Glutamatergic neuron (in vitro differentiated cells): Measurements from ENCODE around the gene MIEF1. TPM values are rescaled to one million over a fixed set of nuclear protein-coding genes. Genes with fewer than 3 reads are reported as not detected.
"Not testable (repeated sequence)": the region's sequence is repeated elsewhere in the genome, so short reads cannot be mapped to it uniquely, and the experiment has no call there.

Experiments
- DNase-seq: peaks from one replicate; pipeline ENCODE4 v3.0.0; 2022
- H3K27ac Mint-ChIP-seq: one replicate; pipeline ENCODE4 v1.8.0; 2020; ENCODE audit warnings: mild to moderate bottlenecking, mixed read lengths, inconsistent platforms; ENCODE audit not compliant: unreplicated experiment
- H3K27me3 Mint-ChIP-seq: one replicate; pipeline ENCODE4 v1.8.0; 2020; ENCODE audit warnings: mild to moderate bottlenecking, moderate library complexity, mixed read lengths, inconsistent platforms; ENCODE audit not compliant: unreplicated experiment
- H3K36me3 Mint-ChIP-seq: one replicate; pipeline ENCODE4 v1.8.0; 2020; ENCODE audit warnings: mild to moderate bottlenecking, mixed read lengths, inconsistent platforms; ENCODE audit not compliant: unreplicated experiment
- H3K4me1 Mint-ChIP-seq: one replicate; pipeline ENCODE4 v1.8.0; 2020; ENCODE audit warnings: mild to moderate bottlenecking, low read depth, mixed read lengths, inconsistent platforms; ENCODE audit not compliant: unreplicated experiment
- H3K4me3 Mint-ChIP-seq: one replicate; pipeline ENCODE4 v1.8.0; 2020; ENCODE audit warnings: mild to moderate bottlenecking, mixed read lengths, inconsistent platforms; ENCODE audit not compliant: unreplicated experiment
- H3K9me3 Mint-ChIP-seq: one replicate; pipeline ENCODE4 v1.8.0; 2020; ENCODE audit warnings: mild to moderate bottlenecking, moderate library complexity, mixed read lengths, inconsistent platforms; ENCODE audit not compliant: unreplicated experiment
- CTCF ChIP-seq: fragments of 200-600 bp; sonication (generic); IDR thresholded peaks from one replicate; pipeline ENCODE4 v1.5.0; 2021; ENCODE audit not compliant: partially characterized antibody, unreplicated experiment
- total RNA-seq: library from RNA; stranded (reverse); fragmentation: NEBNext Ultra II Directional; extraction: Animal tissue kit (Norgen Biotek cat#: 25700); gene quantifications from one replicate; pipeline ENCODE4 v1.2.1, GENCODE V29; 2021; ENCODE audit not compliant: unreplicated experiment

Gene MIEF1
- total RNA-seq, 1 donor from 2014 or later, result 40.0 TPM

DNA sequence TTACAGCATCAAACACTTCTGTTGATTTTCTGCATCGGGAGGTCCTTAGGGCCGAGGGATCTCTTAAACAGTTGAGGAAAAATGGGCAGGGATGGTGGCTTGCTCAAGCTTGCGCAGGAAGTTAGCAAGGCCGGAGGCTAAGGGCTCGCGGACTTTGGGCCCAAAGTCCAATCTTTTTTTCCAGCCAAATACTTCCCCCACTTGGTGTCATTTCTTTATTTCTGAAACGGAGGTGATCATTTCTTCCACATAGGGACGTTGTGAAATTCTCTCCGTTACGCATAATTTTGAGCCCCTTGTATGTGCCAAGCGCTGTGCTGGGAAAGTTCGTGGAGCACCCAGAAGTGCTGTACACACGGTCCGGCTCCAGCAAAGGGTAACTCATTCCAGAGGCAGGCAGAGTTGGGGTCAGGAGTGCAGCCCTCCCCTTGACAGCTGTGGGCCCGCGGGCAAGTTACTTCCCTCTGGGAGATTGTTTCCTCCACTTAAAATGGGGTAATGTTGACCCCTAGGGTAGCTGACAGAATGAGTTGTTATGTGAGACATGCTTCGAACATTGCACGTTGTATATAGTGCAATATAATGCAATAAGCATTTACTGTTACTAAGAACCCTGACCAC is 809 bp downstream of the MIEF1 start:
- Mint-ChIP-seq H3K4me3 (peak overlapping the region; percentile 90), H3K36me3 (peaks cover 8% of the 10 kb centered on the region), H3K9me3 (peaks cover 5% of the 10 kb centered on the region), H3K4me1 (peaks cover 7% of the 10 kb centered on the region), H3K27ac (no peak overlapping the region), H3K27me3 (peaks cover 7% of the 10 kb centered on the region)
- DNase-seq, result no peak
- no peak for TF ChIP-seq CTCF

DNA sequence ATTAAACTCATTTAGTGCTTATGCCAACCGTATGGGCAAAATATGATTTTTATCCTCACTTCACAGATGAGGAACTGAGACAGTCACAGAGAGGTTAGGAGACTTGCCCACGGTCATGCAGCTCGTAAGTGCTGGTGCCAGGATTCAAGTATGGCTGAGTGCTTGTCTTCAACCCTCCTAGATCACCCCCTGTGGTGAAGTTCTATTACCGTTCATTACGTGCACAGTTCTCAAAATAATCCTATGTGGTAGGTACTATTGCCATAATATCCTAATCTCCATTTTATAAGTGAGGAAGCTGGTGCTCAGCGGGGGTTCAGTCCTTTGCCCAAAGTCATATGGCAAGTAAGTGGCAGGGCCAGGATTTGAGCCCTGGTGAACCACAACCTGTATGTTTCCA is 1.5 kb downstream of the MIEF1 start:
- DNase-seq, result no peak
- Mint-ChIP-seq H3K27me3 (peaks cover 9% of the 10 kb centered on the region), H3K4me3 (peak overlapping the region; percentile 90), H3K9me3 (peaks cover 5% of the 10 kb centered on the region), H3K36me3 (peaks cover 8% of the 10 kb centered on the region), H3K27ac (peak overlapping the region; percentile 52), H3K4me1 (peaks cover 7% of the 10 kb centered on the region)
- no peak for TF ChIP-seq CTCF

GRCh38 chr22:39504071-39504470 is 2.0 kb downstream of the MIEF1 start:
- Mint-ChIP-seq H3K27me3 (peaks cover 9% of the 10 kb centered on the region), H3K36me3 (peaks cover 8% of the 10 kb centered on the region), H3K4me1 (peaks cover 7% of the 10 kb centered on the region), H3K9me3 (peaks cover 5% of the 10 kb centered on the region), H3K27ac (no peak overlapping the region), H3K4me3 (no peak overlapping the region)
- no peak for TF ChIP-seq CTCF
- DNase-seq, result no peak

DNA sequence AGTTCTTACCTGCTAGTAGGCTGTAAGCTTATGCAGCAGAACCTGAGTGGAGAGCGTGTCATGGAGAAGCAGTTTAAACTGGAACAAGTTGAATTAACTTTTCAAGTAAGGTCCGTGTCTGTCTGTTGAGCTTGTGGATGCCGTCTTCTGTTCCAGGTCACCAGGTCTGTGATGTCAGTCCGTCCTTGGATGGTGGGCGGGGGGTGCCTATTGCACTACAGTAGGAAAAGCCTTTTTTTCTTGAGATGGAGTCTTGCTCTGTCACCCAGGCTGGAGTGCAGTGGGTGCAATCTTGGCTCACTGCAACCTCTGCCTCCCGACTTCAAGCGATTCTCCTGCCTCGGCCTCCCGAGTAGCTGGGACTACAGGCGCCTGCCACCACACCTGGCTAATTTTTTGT is 4.9 kb downstream of the MIEF1 start:
- H3K4me3 Mint-ChIP-seq, H3K27ac Mint-ChIP-seq, H3K9me3 Mint-ChIP-seq: not testable (repeated sequence)

DNA sequence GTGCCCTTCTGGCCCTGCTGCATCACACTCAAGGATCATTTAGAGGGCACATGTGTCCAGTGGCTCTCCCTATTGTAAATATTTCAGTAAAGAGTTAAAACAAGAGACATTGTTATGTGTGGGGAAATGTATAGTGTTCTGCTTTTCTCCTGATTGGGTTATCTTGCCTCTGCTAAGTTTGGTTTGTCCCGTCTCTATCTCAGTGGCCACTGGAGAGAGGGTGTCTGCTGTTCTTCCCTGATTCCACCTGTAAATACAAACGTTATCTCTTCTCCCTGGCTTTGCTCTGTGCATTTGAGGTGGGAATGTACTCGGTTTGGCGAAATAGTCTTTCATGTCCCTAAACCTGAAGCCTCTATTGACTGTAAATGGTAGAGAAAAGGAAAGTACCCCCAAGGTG is 6.3 kb downstream of the MIEF1 start:
- Mint-ChIP-seq H3K9me3 (no peaks in the 10 kb centered on the region), H3K27ac (no peak overlapping the region), H3K4me3 (no peak overlapping the region), H3K36me3 (peaks cover 8% of the 10 kb centered on the region), H3K4me1 (peaks cover 4% of the 10 kb centered on the region), H3K27me3 (peaks cover 10% of the 10 kb centered on the region)
- no peak for DNase-seq
- no peak for TF ChIP-seq CTCF

More for the DNA sequence above, 4.9 kb downstream of the MIEF1 start:
- DNase-seq, H3K4me1 Mint-ChIP-seq, H3K27me3 Mint-ChIP-seq, H3K36me3 Mint-ChIP-seq: not testable (repeated sequence)
